ENCODE measurements around the gene KBTBD12. TPM values are rescaled to one million over a fixed set of nuclear protein-coding genes. Genes with fewer than 3 reads are reported as not detected.

Gene KBTBD12
- total and polyA plus RNA-seq, 2 of the 13 experiments (the other 11 are each of a cell fraction or from before 2014, with no cell fraction given), result not detected

GRCh38 chr3:127920738-127921137 lies 5.7 kb downstream of the KBTBD12 start (continued):
- TF ChIP-seq, protein P1, sequence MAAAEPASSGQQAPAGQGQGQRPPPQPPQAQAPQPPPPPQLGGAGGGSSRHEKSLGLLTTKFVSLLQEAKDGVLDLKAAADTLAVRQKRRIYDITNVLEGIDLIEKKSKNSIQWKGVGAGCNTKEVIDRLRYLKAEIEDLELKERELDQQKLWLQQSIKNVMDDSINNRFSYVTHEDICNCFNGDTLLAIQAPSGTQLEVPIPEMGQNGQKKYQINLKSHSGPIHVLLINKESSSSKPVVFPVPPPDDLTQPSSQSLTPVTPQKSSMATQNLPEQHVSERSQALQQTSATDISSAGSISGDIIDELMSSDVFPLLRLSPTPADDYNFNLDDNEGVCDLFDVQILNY (CRISPR knock-in tag; conservative IDR thresholded peaks at IDR 0.05), result no peak
- TF ChIP-seq, protein P2, sequence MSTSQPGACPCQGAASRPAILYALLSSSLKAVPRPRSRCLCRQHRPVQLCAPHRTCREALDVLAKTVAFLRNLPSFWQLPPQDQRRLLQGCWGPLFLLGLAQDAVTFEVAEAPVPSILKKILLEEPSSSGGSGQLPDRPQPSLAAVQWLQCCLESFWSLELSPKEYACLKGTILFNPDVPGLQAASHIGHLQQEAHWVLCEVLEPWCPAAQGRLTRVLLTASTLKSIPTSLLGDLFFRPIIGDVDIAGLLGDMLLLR (CRISPR knock-in tag; IDR thresholded peaks at IDR 0.05), result no peak
- no peak for TF ChIP-seq ZNF839 (CRISPR knock-in tag; IDR thresholded peaks at IDR 0.05; ENCODE audit: borderline replicate concordance)

GRCh38 chr3:127923611-127924010 lies 8.6 kb downstream of the KBTBD12 start:
- intact Hi-C loops (cut with micrococcal nuclease; ENCODE audit: unreplicated experiment), result no loop called here
- 38% methylated on average over 4 of the region's 4 CpGs for WGBS (ENCODE audit: low lambda C conversion rate)
- H3K4me2 ChIP-seq (ENCODE audit: low read depth, low read length), result no peak overlapping the region
- ChIA-PET POLR2A (no interaction called here), CTCF (ENCODE audit: low intra/inter-chr PET ratio, low total read pairs) (no interaction called here)
- H3K4me1 ChIP-seq (ENCODE audit: insufficient read depth, low read length), result no peaks in the 10 kb centered on the region
- no peak overlapping the region for H3K27ac ChIP-seq (ENCODE audit: extremely low read length, insufficient read depth, low read length)
- no peaks in the 10 kb centered on the region for H3K36me3 ChIP-seq (replicated peaks in 1 of 2; ENCODE audit: control insufficient read depth in 1 of 2, insufficient read depth in 2 of 2, low read length in 2 of 2)
- no peaks in the 10 kb centered on the region for H4K20me1 ChIP-seq (ENCODE audit: insufficient read depth, low read length)
- H2AFZ ChIP-seq (ENCODE audit: low read length), result no peak overlapping the region
- FAIRE-seq (no peak), DNase-seq (ENCODE audit: low spot score) (no peak), ATAC-seq (no peak)
- BruUV-seq (replicated peaks), result no TSS peak
- in situ Hi-C loops (cut with HindIII; ENCODE audit: extremely low pct_ligation_motif_present, low pct_unique_long_range_greater_than_20kb), result no loop called here
- H3K79me2 ChIP-seq (ENCODE audit: insufficient read depth, low read length), result no peaks in the 10 kb centered on the region
- H3K9me3 ChIP-seq (ENCODE audit: low read length), result no peaks in the 10 kb centered on the region
- H3K4me3 ChIP-seq (replicated peaks in 1 of 3; ENCODE audit: insufficient read depth in 1 of 3, low read depth in 2 of 3, low read length in 3 of 3), result no peak overlapping the region
- no peaks in the 10 kb centered on the region; a peak in 2 of 5 replicates for H3K27me3 ChIP-seq (ENCODE audit: control insufficient read depth in 1 of 2, insufficient read depth in 2 of 2, low read length in 2 of 2)
- no peak overlapping the region for H3K9ac ChIP-seq (ENCODE audit: insufficient read depth, low read depth, low read length)
- TF ChIP-seq ZBTB7A (CRISPR knock-in tag; IDR thresholded peaks at IDR 0.05) (no peak), ZFP36L1 (CRISPR knock-in tag; IDR thresholded peaks at IDR 0.05) (no peak), ZNF382 (CRISPR knock-in tag; IDR thresholded peaks at IDR 0.05; ENCODE audit: borderline replicate concordance) (no peak), FOSL2 (CRISPR knock-in tag; IDR thresholded peaks at IDR 0.05) (no peak), RXRB (CRISPR knock-in tag; IDR thresholded peaks at IDR 0.05; ENCODE audit: borderline replicate concordance) (no peak), KLF11 (CRISPR knock-in tag; IDR thresholded peaks at IDR 0.05) (no peak), HHEX (CRISPR knock-in tag; IDR thresholded peaks at IDR 0.05) (no peak), ZSCAN21 (CRISPR knock-in tag; IDR thresholded peaks at IDR 0.05; ENCODE audit: borderline replicate concordance) (no peak), ZNF34 (CRISPR knock-in tag; IDR thresholded peaks at IDR 0.05; ENCODE audit: borderline replicate concordance) (no peak)
- TF ChIP-seq, protein P3, sequence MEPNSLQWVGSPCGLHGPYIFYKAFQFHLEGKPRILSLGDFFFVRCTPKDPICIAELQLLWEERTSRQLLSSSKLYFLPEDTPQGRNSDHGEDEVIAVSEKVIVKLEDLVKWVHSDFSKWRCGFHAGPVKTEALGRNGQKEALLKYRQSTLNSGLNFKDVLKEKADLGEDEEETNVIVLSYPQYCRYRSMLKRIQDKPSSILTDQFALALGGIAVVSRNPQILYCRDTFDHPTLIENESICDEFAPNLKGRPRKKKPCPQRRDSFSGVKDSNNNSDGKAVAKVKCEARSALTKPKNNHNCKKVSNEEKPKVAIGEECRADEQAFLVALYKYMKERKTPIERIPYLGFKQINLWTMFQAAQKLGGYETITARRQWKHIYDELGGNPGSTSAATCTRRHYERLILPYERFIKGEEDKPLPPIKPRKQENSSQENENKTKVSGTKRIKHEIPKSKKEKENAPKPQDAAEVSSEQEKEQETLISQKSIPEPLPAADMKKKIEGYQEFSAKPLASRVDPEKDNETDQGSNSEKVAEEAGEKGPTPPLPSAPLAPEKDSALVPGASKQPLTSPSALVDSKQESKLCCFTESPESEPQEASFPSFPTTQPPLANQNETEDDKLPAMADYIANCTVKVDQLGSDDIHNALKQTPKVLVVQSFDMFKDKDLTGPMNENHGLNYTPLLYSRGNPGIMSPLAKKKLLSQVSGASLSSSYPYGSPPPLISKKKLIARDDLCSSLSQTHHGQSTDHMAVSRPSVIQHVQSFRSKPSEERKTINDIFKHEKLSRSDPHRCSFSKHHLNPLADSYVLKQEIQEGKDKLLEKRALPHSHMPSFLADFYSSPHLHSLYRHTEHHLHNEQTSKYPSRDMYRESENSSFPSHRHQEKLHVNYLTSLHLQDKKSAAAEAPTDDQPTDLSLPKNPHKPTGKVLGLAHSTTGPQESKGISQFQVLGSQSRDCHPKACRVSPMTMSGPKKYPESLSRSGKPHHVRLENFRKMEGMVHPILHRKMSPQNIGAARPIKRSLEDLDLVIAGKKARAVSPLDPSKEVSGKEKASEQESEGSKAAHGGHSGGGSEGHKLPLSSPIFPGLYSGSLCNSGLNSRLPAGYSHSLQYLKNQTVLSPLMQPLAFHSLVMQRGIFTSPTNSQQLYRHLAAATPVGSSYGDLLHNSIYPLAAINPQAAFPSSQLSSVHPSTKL (CRISPR knock-in tag; IDR thresholded peaks at IDR 0.05), result no peak

All from HepG2 (cell line).